ENCODE results near the gene ERMP1. TPM values are rescaled to one million over a fixed set of nuclear protein-coding genes. Genes with fewer than 3 reads are reported as not detected.

The ERMP1 gene
- total and polyA plus RNA-seq, 2 of the 8 experiments (the other 6 are each of a cell fraction or from before 2014, with no cell fraction given): 12.8 to 16.7 TPM

GRCh38 chr9:5811751-5812150 lies 21.2 kb downstream of the ERMP1 start (continued):
- TF ChIP-seq CHD1 (IDR thresholded peaks at IDR 0.05; ENCODE audit: low read depth, low read length) (no peak), POU5F1 (IDR thresholded peaks at IDR 0.05; ENCODE audit: low read depth, low read length) (no peak), GABPA (IDR thresholded peaks at IDR 0.05; ENCODE audit: borderline replicate concordance, insufficient read depth, low read length) (no peak), KDM4A (IDR thresholded peaks at IDR 0.05; ENCODE audit: low read depth, low read length, severe bottlenecking) (no peak), SIX5 (IDR thresholded peaks at IDR 0.05; ENCODE audit: low read depth, low read length) (no peak), CBX5 (IDR thresholded peaks at IDR 0.05; ENCODE audit: low read depth, low read length) (no peak)

Measured in H1 (cell line).